KOPT-K1 (cell line): ENCODE data around the gene LPAR3.

Experiments
- H3K27ac ChIP-seq: fragments of 200-600 bp; sonication (generic); 2 replicates; pipeline ENCODE4 v1.5.1; 2016; ENCODE audit warnings: antibody characterized with exemption, mild to moderate bottlenecking, low read depth, low read length; ENCODE audit not compliant: poor library complexity, severe bottlenecking
- H3K36me3 ChIP-seq: fragments of 200-600 bp; sonication (generic); 2 replicates; pipeline ENCODE4 v1.5.1; 2017; ENCODE audit warnings: antibody characterized with exemption, mild to moderate bottlenecking, low read length, moderate library complexity; ENCODE audit not compliant: insufficient read depth
- H3K9me3 ChIP-seq: fragments of 200-600 bp; sonication (generic); 2 replicates; pipeline ENCODE4 v1.5.1; 2017; ENCODE audit warnings: antibody characterized with exemption, low read length, mild to moderate bottlenecking; ENCODE audit not compliant: insufficient read depth, poor library complexity, severe bottlenecking

Gene LPAR3

GRCh38 chr1:84884671-84885389 is 8.2 kb downstream of the LPAR3 start:
- H3K27ac ChIP-seq = no peak overlapping the region
- no peaks in the 10 kb centered on the region for H3K36me3 ChIP-seq
- peaks cover 6% of the 10 kb centered on the region for H3K9me3 ChIP-seq

GRCh38 chr1:84883286-84883685 is 9.7 kb downstream of the LPAR3 start:
- H3K36me3 ChIP-seq = no peaks in the 10 kb centered on the region
- H3K27ac ChIP-seq = no peak overlapping the region
- H3K9me3 ChIP-seq = peaks cover 6% of the 10 kb centered on the region

GRCh38 chr1:84877592-84877991 is 15.4 kb downstream of the LPAR3 start:
- H3K27ac ChIP-seq = no peak overlapping the region
- peaks cover 6% of the 10 kb centered on the region for H3K9me3 ChIP-seq
- H3K36me3 ChIP-seq = no peaks in the 10 kb centered on the region

- no peak overlapping the region for H3K27ac ChIP-seq
- H3K36me3 ChIP-seq = no peaks in the 10 kb centered on the region
- H3K9me3 ChIP-seq = no peaks in the 10 kb centered on the region
Measured at GRCh38 chr1:84876353-84876752, 16.7 kb downstream of the LPAR3 start.

GRCh38 chr1:84873366-84873765 is 19.6 kb downstream of the LPAR3 start:
- Histone ChIP-seq H3K27ac (no peak overlapping the region), H3K9me3 (no peaks in the 10 kb centered on the region), H3K36me3 (no peaks in the 10 kb centered on the region)

- H3K36me3 ChIP-seq = no peaks in the 10 kb centered on the region
- no peaks in the 10 kb centered on the region for H3K9me3 ChIP-seq
- no peak overlapping the region for H3K27ac ChIP-seq
Measured at GRCh38 chr1:84872696-84873355, 20.2 kb downstream of the LPAR3 start.

- Histone ChIP-seq H3K27ac (no peak overlapping the region), H3K9me3 (no peaks in the 10 kb centered on the region), H3K36me3 (no peaks in the 10 kb centered on the region)
Measured at GRCh38 chr1:84871181-84871580, 21.8 kb downstream of the LPAR3 start.

- H3K9me3 ChIP-seq = no peaks in the 10 kb centered on the region
- no peaks in the 10 kb centered on the region for H3K36me3 ChIP-seq
- no peak overlapping the region for H3K27ac ChIP-seq
Measured at GRCh38 chr1:84870591-84870990, 22.4 kb downstream of the LPAR3 start.

GRCh38 chr1:84869720-84870119 is 23.3 kb downstream of the LPAR3 start:
- H3K36me3 ChIP-seq = no peaks in the 10 kb centered on the region
- H3K9me3 ChIP-seq = no peaks in the 10 kb centered on the region
- no peak overlapping the region for H3K27ac ChIP-seq

- Histone ChIP-seq H3K27ac (peak overlapping the region; percentile 75), H3K9me3 (no peaks in the 10 kb centered on the region)
Measured at GRCh38 chr1:84862810-84863251, 30.2 kb downstream of the LPAR3 start.

GRCh38 chr1:84861988-84862644 is 30.9 kb downstream of the LPAR3 start:
- Histone ChIP-seq H3K9me3 (no peaks in the 10 kb centered on the region), H3K36me3 (no peaks in the 10 kb centered on the region), H3K27ac (peak overlapping the region; percentile 75)

More at GRCh38 chr1:84862810-84863251, 30.2 kb downstream of the LPAR3 start:
- no peaks in the 10 kb centered on the region for H3K36me3 ChIP-seq

GRCh38 chr1:84861516-84861915 is 31.5 kb downstream of the LPAR3 start:
- H3K36me3 ChIP-seq = no peaks in the 10 kb centered on the region

GRCh38 chr1:84859866-84860265 is 33.1 kb downstream of the LPAR3 start:
- Histone ChIP-seq H3K36me3 (no peaks in the 10 kb centered on the region), H3K9me3 (no peaks in the 10 kb centered on the region), H3K27ac (no peak overlapping the region)

More at GRCh38 chr1:84861516-84861915, 31.5 kb downstream of the LPAR3 start:
- Histone ChIP-seq H3K27ac (peak overlapping the region; percentile 75), H3K9me3 (no peaks in the 10 kb centered on the region)

GRCh38 chr1:84857906-84858305 is 35.1 kb downstream of the LPAR3 start:
- Histone ChIP-seq H3K36me3 (no peaks in the 10 kb centered on the region), H3K9me3 (no peaks in the 10 kb centered on the region), H3K27ac (no peak overlapping the region)

GRCh38 chr1:84856726-84857270 is 36.2 kb downstream of the LPAR3 start:
- no peaks in the 10 kb centered on the region for H3K36me3 ChIP-seq
- no peaks in the 10 kb centered on the region for H3K9me3 ChIP-seq
- no peak overlapping the region for H3K27ac ChIP-seq
